ENCODE data around the gene APLF.

Gene APLF

GRCh38 chr2:68431316-68431972, 35.9 kb upstream of the APLF start:
- Histone ChIP-seq H3K4me3 (ENCODE audit: low read length) (no peak overlapping the region), H3K4me1 (ENCODE audit: low read length) (peaks cover 23% of the 10 kb centered on the region), H3K9me3 (replicated peaks; ENCODE audit: insufficient read depth, low read length) (no peaks in the 10 kb centered on the region), H2AFZ (ENCODE audit: low read length) (no peak overlapping the region), H3F3A (ENCODE audit: insufficient read depth, low read length) (peaks cover 12% of the 10 kb centered on the region), H3K9ac (ENCODE audit: low read length) (no peak overlapping the region), H3K4me2 (ENCODE audit: low read depth, low read length) (no peak overlapping the region), H3K9me2 (replicated peaks; ENCODE audit: insufficient read depth, low read length) (no peaks in the 10 kb centered on the region), H3K36me3 (replicated peaks; ENCODE audit: insufficient read depth, low read length) (no peaks in the 10 kb centered on the region), H3K79me2 (ENCODE audit: low read length) (no peaks in the 10 kb centered on the region), H3K27ac (ENCODE audit: low read length) (no peak overlapping the region), H3K27me3 (replicated peaks; ENCODE audit: insufficient read depth, low read length) (no peaks in the 10 kb centered on the region), H4K20me1 (ENCODE audit: insufficient read depth, low read length) (no peaks in the 10 kb centered on the region)
- TF ChIP-seq EZH2phosphoT487 (IDR thresholded peaks at IDR 0.05; ENCODE audit: low read length) (no peak), EZH2 (optimal IDR thresholded peaks at IDR 0.05; ENCODE audit: low read depth, low read length) (no peak), CTCF (IDR thresholded peaks at IDR 0.05; ENCODE audit: low read length) (no peak)
- DNase-seq, result no peak

DNA sequence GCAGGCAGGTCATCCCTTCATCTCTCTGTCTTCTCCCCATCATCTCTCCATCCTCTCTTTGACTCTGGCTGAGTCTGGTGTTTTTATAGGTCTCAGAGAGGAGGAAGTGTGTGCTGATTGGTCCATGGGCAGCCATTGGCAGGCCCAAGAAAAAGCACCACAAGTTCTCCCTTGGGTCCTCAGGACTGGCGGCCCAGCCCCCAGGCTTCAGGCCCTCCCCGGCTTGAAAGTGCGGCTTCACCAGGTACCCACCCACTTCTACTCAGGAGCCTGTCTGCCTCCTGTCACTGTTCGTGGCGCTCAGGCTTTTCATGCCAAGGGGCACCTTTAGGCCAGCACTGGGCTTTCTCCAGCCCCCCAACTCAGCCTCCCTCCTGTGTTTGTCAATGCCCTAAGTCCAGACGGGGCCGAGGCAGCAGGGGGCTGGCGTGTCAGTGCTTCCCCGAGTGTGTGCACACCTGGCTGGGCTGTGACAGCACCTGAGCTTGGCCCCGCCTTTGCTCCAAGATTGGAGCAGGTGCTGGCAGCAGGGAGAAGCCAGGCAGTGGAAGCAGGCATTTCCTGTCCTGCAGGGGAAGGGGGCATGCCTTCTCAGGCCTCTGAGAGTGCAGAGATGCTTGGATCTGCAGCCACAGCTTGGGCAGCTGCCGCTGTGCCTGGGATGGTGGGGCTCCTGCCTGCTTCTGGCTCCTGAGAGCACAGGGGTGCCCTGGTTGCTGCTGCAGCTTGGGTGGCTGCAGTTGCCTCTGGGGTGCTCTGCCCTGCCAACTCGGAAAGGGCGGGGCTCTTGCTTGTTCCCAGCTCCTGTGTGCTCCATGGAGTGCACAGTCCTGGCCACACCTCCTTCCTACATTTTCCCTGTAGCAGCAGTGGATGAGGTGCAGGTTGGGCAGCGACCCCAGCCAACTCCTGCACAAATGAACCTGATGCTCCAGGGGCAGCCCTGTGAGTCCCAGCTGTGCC, 34.4 kb upstream of the APLF start:
- Histone ChIP-seq H3K9ac (ENCODE audit: low read length) (no peak overlapping the region), H3K9me2 (replicated peaks; ENCODE audit: insufficient read depth, low read length) (no peaks in the 10 kb centered on the region), H3K27ac (ENCODE audit: low read length) (no peak overlapping the region), H2AFZ (ENCODE audit: low read length) (no peak overlapping the region), H3K9me3 (replicated peaks; ENCODE audit: insufficient read depth, low read length) (no peaks in the 10 kb centered on the region), H3K36me3 (replicated peaks; ENCODE audit: insufficient read depth, low read length) (no peaks in the 10 kb centered on the region), H4K20me1 (ENCODE audit: insufficient read depth, low read length) (no peaks in the 10 kb centered on the region), H3K4me3 (ENCODE audit: low read length) (no peak overlapping the region), H3K79me2 (ENCODE audit: low read length) (no peaks in the 10 kb centered on the region), H3K4me2 (ENCODE audit: low read depth, low read length) (no peak overlapping the region), H3K27me3 (replicated peaks; ENCODE audit: insufficient read depth, low read length) (no peaks in the 10 kb centered on the region), H3K4me1 (ENCODE audit: low read length) (peaks cover 8% of the 10 kb centered on the region), H3F3A (ENCODE audit: insufficient read depth, low read length) (no peaks in the 10 kb centered on the region)
- DNase-seq, result no peak
- TF ChIP-seq CTCF (IDR thresholded peaks at IDR 0.05; ENCODE audit: low read length), result no peak
- TF ChIP-seq EZH2phosphoT487 (IDR thresholded peaks at IDR 0.05; ENCODE audit: low read length), result no peak
- TF ChIP-seq EZH2 (optimal IDR thresholded peaks at IDR 0.05; ENCODE audit: low read depth, low read length), result no peak

DNA sequence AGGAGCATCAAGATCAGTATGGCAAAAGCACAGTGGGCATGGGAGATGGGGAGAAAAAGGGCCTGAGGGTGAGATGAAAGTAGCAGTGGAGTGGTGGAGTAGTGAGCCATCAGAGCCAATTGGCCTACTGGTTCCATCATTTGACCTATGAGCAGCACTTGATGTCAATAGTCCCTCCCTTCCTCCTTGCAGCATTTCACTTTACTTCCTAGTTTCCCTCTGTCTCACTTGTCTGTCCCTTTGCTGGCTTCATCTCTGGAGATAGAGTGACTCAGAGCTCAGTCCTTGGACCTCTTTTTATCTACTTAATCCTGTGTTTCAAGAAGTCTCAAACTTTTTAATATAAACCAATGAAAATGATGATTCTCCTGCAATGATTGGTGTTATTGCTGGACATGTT, 32.4 kb upstream of the APLF start:
- H3K79me2 ChIP-seq (ENCODE audit: low read length), result no peaks in the 10 kb centered on the region
- H3F3A ChIP-seq (ENCODE audit: insufficient read depth, low read length), result no peaks in the 10 kb centered on the region
- no peak overlapping the region for H2AFZ ChIP-seq (ENCODE audit: low read length)
- TF ChIP-seq CTCF (IDR thresholded peaks at IDR 0.05; ENCODE audit: low read length) (no peak), EZH2phosphoT487 (IDR thresholded peaks at IDR 0.05; ENCODE audit: low read length) (no peak), EZH2 (optimal IDR thresholded peaks at IDR 0.05; ENCODE audit: low read depth, low read length) (no peak)
- H3K4me1 ChIP-seq (ENCODE audit: low read length), result no peaks in the 10 kb centered on the region; the same call in 1 of the 2 replicates
- no peaks in the 10 kb centered on the region for H4K20me1 ChIP-seq (ENCODE audit: insufficient read depth, low read length)
- no peak overlapping the region for H3K4me2 ChIP-seq (ENCODE audit: low read depth, low read length)
- no peak for DNase-seq
- H3K9me3 ChIP-seq (replicated peaks; ENCODE audit: insufficient read depth, low read length), result no peaks in the 10 kb centered on the region
- no peaks in the 10 kb centered on the region for H3K36me3 ChIP-seq (replicated peaks; ENCODE audit: insufficient read depth, low read length)
- H3K4me3 ChIP-seq (ENCODE audit: low read length), result no peak overlapping the region
- H3K27ac ChIP-seq (ENCODE audit: low read length), result no peak overlapping the region
- no peaks in the 10 kb centered on the region for H3K9me2 ChIP-seq (replicated peaks; ENCODE audit: insufficient read depth, low read length)
- H3K9ac ChIP-seq (ENCODE audit: low read length), result no peak overlapping the region
- H3K27me3 ChIP-seq (replicated peaks; ENCODE audit: insufficient read depth, low read length), result no peaks in the 10 kb centered on the region

Data from MM.1S (cell line).